OCI-LY7 (cell line): ENCODE data around the gene IGLL5.

Source experiments
- CTCF ChIP-seq: fragments of 200-600 bp; sonication (generic); conservative IDR thresholded peaks from 2 replicates; pipeline ENCODE4 v1.5.1; 2014; ENCODE audit warnings: mild to moderate bottlenecking, antibody characterized with exemption, low read length, moderate library complexity, mixed read lengths
- EZH2phosphoT487 ChIP-seq: fragments of 200-600 bp; sonication (generic); IDR thresholded peaks from 2 replicates; pipeline ENCODE4 v1.6.1; 2018; ENCODE audit warnings: low read depth, borderline replicate concordance, mild to moderate bottlenecking, mixed run types, antibody characterized with exemption, low read length, moderate library complexity, mixed read lengths

- no peak for TF ChIP-seq CTCF
- TF ChIP-seq EZH2phosphoT487 = no peak
Observed at GRCh38 chr22:22903355-22903777, 15.8 kb downstream of the IGLL5 start.
